Progenitor cell of endocrine pancreas (in vitro differentiated cells): Measurements from ENCODE around the gene PACSIN1. TPM values are rescaled to one million over a fixed set of nuclear protein-coding genes. Genes with fewer than 3 reads are reported as not detected.
"Not testable (repeated sequence)": the region's sequence is repeated elsewhere in the genome, so short reads cannot be mapped to it uniquely, and the experiment has no call there.

ENCODE experiments used
- DNase-seq: peaks from one replicate; pipeline ENCODE4 v3.0.0; 2021; ENCODE audit warnings: low spot score; ENCODE audit not compliant: unreplicated experiment
- H3K27ac Mint-ChIP-seq: 2 replicates; pipeline ENCODE4 v1.8.0; 2021; ENCODE audit warnings: mild to moderate bottlenecking, moderate library complexity, mixed read lengths
- H3K27me3 Mint-ChIP-seq: 2 replicates; pipeline ENCODE4 v1.8.0; 2021; ENCODE audit warnings: mixed read lengths
- H3K36me3 Mint-ChIP-seq: 2 replicates; pipeline ENCODE4 v1.8.0; 2022; ENCODE audit warnings: mixed read lengths; ENCODE audit not compliant: insufficient read depth
- H3K4me1 Mint-ChIP-seq: 2 replicates; pipeline ENCODE4 v1.8.0; 2021; ENCODE audit warnings: low read depth, mixed read lengths
- H3K4me3 Mint-ChIP-seq: 2 replicates; pipeline ENCODE4 v1.8.0; 2021; ENCODE audit warnings: low read depth, mild to moderate bottlenecking, moderate library complexity, mixed read lengths
- H3K9me3 Mint-ChIP-seq: 2 replicates; pipeline ENCODE4 v1.8.0; 2021; ENCODE audit warnings: low read depth, mixed read lengths
- total RNA-seq: library from RNA; stranded (reverse); gene quantifications from 2 replicates; pipeline ENCODE4 v1.2.1, GENCODE V29; 2021
- TF ChIP-seq, protein P1 (sequence below): fragments of 200-600 bp; sonication (generic); IDR thresholded peaks from one replicate; pipeline ENCODE4 v1.5.0; 2021; ENCODE audit warnings: antibody characterized with exemption, mild to moderate bottlenecking; ENCODE audit not compliant: unreplicated experiment

The PACSIN1 gene
- total RNA-seq, 1 donor from 2014 or later, result 0.72 TPM

DNA sequence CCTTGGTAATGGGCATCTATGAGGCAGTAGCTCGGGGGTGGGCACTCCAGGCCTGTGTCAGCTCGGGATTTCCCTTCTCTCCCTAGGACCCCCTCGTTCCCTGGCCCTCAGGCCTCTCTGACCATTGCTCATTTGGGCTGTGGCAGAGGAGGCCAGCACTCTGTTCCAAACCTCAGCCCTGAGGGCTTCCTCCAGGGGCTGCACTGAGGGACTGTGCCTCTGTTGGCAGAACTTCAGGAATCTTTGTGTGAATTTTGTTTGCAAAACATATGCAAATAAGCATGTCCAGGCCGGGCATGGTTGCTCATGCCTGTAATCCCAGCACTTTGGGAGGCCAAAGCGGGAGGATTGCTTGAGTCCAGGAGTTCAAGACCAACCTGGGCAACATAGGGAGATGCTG, 11.0 kb downstream of the PACSIN1 start:
- Mint-ChIP-seq H3K27ac (no peak overlapping the region), H3K4me1 (no peaks in the 10 kb centered on the region), H3K36me3 (no peaks in the 10 kb centered on the region), H3K27me3 (no peaks in the 10 kb centered on the region), H3K4me3 (no peak overlapping the region), H3K9me3 (peaks cover 5% of the 10 kb centered on the region)
- TF ChIP-seq, protein P1, sequence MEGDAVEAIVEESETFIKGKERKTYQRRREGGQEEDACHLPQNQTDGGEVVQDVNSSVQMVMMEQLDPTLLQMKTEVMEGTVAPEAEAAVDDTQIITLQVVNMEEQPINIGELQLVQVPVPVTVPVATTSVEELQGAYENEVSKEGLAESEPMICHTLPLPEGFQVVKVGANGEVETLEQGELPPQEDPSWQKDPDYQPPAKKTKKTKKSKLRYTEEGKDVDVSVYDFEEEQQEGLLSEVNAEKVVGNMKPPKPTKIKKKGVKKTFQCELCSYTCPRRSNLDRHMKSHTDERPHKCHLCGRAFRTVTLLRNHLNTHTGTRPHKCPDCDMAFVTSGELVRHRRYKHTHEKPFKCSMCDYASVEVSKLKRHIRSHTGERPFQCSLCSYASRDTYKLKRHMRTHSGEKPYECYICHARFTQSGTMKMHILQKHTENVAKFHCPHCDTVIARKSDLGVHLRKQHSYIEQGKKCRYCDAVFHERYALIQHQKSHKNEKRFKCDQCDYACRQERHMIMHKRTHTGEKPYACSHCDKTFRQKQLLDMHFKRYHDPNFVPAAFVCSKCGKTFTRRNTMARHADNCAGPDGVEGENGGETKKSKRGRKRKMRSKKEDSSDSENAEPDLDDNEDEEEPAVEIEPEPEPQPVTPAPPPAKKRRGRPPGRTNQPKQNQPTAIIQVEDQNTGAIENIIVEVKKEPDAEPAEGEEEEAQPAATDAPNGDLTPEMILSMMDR, result no peak
- DNase-seq, result no peak

DNA sequence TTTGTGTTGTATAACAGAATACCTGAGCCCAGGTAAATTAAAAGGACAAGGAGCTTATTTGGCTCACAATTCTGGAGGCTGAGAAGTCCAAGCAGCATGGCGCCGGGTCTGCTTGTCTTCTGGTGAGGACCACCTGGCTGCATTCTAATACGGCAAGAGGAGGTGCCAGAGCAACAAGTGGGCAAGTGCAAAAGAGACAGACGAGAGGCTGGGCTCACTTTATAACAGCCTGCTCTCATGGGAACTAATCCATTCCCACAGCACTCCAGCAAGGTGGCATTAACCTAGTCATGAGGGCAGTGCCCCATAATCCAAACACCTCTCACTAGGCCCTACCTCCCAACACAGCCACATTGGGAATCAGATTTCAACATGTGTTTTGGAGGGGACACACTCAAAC, 12.9 kb downstream of the PACSIN1 start:
- no peak for DNase-seq
- Mint-ChIP-seq H3K4me1 (no peaks in the 10 kb centered on the region), H3K27ac (no peak overlapping the region), H3K4me3 (no peak overlapping the region), H3K27me3 (no peaks in the 10 kb centered on the region), H3K9me3 (peaks cover 5% of the 10 kb centered on the region), H3K36me3 (no peaks in the 10 kb centered on the region)
- TF ChIP-seq, protein P1, result no peak

DNA sequence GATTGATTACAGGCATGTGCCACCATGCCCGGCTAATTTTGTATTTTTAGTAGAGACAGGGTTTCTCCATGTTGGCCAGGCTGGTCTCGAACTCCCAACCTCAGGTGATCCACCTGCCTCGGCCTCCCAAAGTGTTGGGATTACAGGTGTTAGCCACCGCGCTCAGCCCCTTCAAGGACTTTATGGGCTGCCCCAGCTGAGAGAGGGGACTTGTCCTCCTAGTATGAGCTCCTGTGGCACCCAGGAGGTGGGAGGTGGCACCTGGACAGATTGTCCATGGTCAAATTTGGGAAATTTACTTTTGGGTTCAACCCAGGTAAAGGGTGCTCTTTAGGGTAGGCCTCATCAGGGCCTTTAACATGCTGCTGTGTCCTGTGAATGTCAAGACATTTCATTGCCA, 17.9 kb downstream of the PACSIN1 start:
- H3K27me3 Mint-ChIP-seq, H3K36me3 Mint-ChIP-seq, H3K27ac Mint-ChIP-seq, H3K9me3 Mint-ChIP-seq, DNase-seq, H3K4me3 Mint-ChIP-seq, H3K4me1 Mint-ChIP-seq: not testable (repeated sequence)

DNA sequence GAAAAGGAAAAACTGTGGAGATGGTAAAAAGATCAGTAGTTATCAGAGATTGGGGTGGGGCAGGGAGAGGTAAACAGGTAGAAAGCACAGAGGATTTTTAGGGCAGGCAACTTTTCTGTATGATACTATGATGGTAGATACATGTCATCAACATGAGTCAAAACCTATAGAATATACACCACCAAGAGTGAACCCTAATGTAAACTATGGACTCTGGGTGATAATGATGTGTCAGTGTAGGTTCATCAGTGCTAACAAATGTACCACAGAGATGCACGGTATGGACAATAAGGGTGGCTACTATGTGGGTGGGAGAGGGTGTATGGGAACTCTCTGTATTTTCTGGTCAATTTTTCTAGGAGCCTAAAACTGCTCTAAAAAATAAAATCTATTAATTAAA, 18.5 kb downstream of the PACSIN1 start:
- no peaks in the 10 kb centered on the region for H3K4me1 Mint-ChIP-seq

DNA sequence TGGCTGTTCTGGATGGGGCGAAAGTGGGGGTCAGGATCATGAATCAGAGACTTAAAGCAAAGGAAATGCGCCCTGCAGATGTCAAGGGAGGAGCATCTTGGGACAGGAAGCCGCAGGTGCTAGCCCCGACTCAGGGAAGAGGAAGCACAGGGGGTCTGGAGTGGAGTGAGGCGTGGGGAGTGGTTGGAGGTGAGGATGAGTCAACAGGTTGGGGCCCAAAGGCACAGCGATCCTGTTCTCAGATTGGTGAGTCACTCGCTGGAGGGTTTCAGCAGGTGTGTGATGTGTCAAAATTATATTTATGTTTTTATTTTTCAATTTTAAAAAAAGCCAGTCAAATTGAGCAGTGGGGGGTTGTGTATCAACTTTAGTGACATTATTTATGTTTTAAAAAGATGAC, 19.0 kb downstream of the PACSIN1 start:
- TF ChIP-seq, protein P1, result no peak
- Mint-ChIP-seq H3K4me3 (no peak overlapping the region), H3K27me3 (peaks cover 3% of the 10 kb centered on the region), H3K27ac (no peak overlapping the region), H3K4me1 (no peaks in the 10 kb centered on the region), H3K36me3 (no peaks in the 10 kb centered on the region), H3K9me3 (no peaks in the 10 kb centered on the region)
- DNase-seq, result no peak

More for the DNA sequence above, 18.5 kb downstream of the PACSIN1 start:
- Mint-ChIP-seq H3K27ac (no peak overlapping the region), H3K4me3 (no peak overlapping the region), H3K27me3 (peaks cover 3% of the 10 kb centered on the region), H3K9me3 (no peaks in the 10 kb centered on the region), H3K36me3 (no peaks in the 10 kb centered on the region)
- TF ChIP-seq, protein P1, result no peak
- no peak for DNase-seq

DNA sequence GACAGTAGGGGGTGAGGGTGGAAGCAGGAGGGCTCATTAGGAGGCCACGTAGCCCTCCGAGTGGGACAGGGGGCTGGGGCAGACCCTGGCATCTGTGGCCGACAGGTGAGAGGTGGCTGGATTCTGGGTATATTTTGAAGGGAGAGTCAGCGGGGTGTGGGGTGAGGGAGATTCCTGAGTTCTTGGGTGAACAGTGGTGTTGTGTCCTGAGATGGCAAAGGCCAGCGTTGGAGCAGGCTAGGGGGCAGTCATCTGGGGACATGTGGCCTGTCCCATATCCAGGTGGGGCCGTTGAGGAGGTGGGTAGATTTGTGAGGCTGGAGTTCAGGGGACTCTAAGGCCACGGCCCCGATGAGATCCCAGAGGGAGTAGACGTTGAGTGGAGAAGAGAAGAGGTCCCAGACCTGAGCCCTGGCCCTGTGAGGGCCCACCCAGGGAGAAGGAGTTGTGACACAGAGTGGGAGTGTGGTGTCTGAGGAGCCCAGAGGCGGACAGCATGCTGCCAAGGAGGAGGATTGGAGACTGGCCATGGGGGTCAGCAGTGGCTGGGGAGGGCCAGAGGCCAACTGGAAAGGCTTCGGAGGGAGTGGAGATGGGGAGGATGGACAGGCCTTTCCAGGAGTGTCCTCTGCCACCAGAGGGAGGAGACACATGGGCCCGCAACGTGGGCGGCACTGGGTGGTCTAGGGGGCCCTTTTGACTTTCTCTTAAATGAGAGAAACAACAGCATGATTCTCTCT, 19.6 kb downstream of the PACSIN1 start:
- Mint-ChIP-seq H3K27me3 (peaks cover 3% of the 10 kb centered on the region), H3K4me3 (no peak overlapping the region), H3K27ac (no peak overlapping the region), H3K36me3 (no peaks in the 10 kb centered on the region), H3K9me3 (no peaks in the 10 kb centered on the region), H3K4me1 (no peaks in the 10 kb centered on the region)
- no peak for DNase-seq
- TF ChIP-seq, protein P1, result no peak
